Stimulated activated CD8-positive, alpha-beta memory T cell treated with anti-CD3 and anti-CD28 coated beads, Interleukin-7, amount 100 ng/mL, for 1 hour (primary cell): Measurements from ENCODE around the gene CHST8.
"Not testable (repeated sequence)": the region's sequence is repeated elsewhere in the genome, so short reads cannot be mapped to it uniquely, and the experiment has no call there.

Experiments
- DNase-seq, 2 donors: peaks; one replicate each; pipeline ENCODE4 v3.0.0-alpha.2; 2020; ENCODE audit warnings: low read depth in 2 of 2

CHST8 gene

DNA sequence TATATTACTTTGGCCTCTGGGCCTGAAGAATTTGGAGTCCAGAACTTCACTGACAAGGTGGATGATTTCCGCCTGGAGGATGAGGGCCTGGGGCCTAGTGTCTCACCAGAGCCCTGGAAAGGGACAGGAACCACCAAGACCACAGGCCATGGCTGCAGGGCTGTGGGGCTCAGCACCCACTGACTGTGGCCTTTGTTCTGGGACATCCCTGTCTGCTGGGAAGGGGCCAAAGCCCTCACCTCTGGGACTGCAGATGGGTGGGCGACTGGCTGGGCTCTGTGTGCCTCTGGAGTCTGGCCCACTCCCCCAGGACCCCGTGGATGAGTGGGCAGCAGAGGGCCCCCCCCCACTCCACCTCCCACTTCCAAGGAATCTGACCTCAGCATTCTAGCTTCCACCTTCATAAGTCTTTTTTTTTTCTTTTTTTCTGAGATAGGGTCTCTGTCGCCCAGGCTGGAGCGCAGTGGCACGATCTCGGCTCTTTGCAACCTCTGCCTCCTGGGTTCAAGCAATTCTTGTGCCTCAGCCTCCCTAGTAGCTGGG lies 20.3 kb downstream of the CHST8 start:
- no peak for DNase-seq

DNA sequence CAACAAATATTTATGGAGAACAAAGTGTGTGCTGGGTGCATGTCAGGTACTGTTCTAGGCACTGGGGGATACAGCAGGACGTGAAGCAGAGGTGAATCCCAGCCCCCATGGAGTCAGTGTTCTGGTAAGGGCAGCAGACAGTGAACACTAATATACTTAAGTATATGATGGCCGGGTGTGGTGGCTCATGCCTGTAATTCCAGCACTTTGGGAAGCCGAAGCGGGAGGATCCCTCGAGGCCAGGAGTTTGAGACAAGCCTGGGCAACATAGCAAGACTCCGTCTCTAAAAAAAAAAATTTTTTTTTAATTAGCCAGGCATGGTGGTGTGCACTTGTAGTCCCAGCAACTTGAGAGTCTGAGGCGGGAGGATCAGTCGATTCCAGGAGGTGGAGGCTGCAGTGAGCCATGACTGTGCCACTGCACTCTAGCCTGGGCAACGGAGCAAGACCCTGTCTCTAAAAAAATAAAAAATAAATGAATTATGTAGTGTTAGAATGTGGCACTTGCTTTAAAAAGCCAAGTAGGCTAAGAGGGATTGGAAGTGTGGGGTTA lies 22.6 kb downstream of the CHST8 start:
- no peak for DNase-seq

GRCh38 chr19:33646306-33646705 lies 24.6 kb downstream of the CHST8 start:
- no peak for DNase-seq

GRCh38 chr19:33647146-33647545 lies 25.4 kb downstream of the CHST8 start:
- DNase-seq: no peak

GRCh38 chr19:33649627-33650305 lies 28.0 kb downstream of the CHST8 start:
- no peak for DNase-seq

- no peak for DNase-seq
These were observed 31.9 kb downstream of the CHST8 start for GRCh38 chr19:33653684-33654083.

DNA sequence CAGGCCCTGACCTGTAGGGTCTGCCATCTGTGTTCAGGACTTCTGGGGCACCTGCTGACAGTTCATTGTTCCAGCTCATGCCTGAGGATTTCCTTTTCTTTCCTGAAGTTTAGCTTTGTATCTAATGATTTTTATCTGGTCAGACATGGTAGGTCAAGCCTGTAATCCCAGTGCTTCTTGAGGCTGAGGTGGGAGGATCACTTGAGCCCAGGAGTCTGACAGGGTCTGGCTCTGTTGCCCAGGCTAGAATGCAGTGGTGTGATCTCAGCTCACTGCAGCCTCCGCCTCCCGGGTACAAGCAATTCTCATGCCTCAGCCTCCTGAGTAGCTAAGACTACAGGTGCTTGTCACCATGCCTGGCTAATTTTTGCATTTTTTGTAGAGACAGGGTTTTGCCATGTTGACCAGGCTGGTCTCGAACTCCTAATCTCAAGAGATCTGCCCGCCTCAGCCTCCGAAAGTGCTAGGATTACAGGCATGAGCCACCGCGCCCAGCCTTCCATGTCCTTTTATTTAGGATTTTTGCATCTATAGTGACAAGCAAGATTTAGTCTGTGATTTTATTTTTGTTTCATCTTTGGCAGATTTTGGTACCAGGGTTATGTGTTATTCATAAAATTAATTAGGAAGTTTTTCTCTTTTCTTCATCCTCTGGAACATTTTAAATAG lies 33.2 kb downstream of the CHST8 start:
- no peak for DNase-seq

DNA sequence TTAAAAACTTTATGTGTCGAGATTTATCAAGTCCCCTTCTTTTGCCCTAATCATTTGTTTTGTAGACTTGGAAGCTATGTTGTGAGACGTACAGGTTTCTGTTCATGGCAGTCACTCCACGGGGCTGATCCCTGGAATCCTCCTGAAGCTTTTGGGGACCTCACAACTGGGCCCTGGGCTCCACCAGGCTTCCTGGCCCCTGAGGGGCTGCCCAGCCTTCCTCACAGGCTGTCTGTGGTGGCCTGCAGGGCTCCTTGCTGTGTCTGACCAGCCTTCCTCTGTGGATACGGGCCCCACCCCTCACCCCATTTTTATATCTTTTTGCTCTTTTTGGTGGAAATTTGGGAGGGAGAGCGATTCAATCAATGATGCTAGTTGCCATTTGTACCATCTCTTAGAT lies 38.1 kb downstream of the CHST8 start:
- DNase-seq: no peak

DNA sequence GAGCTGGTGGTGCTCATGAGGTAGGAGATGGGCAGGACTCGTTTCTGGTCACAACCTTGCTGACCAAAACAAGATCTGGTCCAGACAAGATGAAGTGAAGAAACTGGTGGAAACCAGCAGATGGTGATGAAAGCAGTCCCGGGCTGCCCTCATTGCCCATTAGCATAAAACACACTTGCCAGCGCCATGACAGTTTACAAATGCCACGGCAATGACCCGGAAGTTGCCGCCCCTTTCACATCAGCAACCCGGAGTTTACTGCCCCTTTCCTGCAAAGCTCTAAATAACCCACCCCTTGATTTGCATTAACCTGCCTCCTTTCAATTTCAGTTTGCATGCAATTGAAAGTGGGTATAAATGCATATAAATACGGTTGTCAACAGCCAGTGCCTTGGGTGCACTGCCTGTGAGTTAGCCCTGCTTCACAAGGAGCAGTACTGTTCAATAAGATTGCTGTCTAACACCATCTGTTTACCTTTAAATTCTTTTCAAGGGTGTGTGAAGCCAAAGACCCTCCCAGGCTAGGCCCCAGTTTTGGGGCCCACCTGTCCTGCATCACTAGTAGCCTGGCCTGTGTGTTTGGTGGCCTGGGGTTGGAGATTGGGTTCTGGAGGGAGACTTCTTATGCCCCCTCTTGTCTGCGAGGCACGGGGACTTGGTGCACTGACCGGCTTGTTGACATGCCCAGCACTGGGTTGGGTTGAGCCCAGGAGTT lies 38.8 kb downstream of the CHST8 start:
- no peak for DNase-seq

GRCh38 chr19:33661336-33661735 lies 39.6 kb downstream of the CHST8 start:
- DNase-seq: no peak

GRCh38 chr19:33662391-33663092 lies 40.8 kb downstream of the CHST8 start:
- DNase-seq: no peak

- not testable (repeated sequence) for DNase-seq
These were observed 41.6 kb downstream of the CHST8 start for GRCh38 chr19:33663316-33663715.

GRCh38 chr19:33664744-33665143 lies 43.0 kb downstream of the CHST8 start:
- no peak for DNase-seq

DNA sequence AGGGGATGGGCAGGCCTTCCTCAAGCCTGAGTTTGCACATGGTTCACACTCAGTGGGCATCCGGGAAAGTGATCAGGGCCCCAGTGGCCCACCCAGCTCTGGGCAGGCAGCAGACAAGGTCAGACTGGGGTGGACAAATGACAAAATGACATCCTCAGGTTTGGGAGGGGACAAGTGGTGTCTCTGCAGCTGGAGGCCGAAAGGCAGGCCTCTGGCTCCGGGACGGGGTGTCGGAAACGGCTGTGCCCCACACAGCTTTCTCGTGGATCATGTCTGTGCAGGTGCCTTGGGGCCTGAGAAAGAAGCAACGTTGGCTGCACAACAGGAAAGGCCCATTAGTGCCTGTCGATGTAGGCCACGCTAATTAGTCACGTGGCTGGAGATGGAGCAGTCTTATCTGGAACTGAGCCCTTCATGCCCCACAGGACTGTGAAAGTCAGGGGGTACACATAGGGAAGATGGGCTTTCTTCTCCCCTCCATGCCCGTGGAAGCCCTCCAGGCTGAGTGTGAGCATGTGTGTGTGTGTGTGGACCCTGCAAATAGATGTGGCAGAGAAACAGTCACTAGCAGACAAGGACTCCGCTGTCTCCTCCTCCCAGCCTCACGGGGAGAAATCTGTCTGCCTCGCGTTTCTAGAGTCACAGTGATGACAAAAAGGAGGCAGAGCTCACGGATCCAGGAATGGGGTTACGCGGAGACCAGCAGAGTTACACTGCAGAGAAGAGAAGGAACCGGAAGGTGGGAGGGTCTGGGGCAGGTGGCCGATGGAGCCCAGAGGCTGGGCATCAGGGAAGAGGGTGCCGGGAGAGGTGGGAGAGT lies 44.2 kb downstream of the CHST8 start:
- DNase-seq: no peak

GRCh38 chr19:33667141-33667650 lies 45.4 kb downstream of the CHST8 start:
- DNase-seq: no peak

DNA sequence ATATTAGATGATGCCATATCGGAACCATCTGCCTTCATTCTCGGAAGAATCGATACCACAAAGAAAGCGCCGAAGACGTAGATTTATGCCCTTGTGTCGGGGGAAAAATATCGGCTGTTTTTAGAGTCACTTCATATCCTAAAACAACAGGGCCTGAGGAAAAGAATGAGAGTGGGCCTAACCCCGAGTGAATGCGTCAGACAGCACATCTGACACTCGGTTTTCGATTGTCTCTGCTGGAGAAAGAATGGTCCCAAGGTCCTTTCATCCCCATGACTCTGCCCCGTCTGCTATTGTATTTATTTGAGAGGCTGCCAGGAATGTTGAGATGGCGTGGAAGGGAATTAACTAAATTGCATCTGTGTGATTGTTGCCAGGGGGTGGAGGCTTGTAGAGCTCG lies 46.1 kb downstream of the CHST8 start:
- no peak for DNase-seq

DNA sequence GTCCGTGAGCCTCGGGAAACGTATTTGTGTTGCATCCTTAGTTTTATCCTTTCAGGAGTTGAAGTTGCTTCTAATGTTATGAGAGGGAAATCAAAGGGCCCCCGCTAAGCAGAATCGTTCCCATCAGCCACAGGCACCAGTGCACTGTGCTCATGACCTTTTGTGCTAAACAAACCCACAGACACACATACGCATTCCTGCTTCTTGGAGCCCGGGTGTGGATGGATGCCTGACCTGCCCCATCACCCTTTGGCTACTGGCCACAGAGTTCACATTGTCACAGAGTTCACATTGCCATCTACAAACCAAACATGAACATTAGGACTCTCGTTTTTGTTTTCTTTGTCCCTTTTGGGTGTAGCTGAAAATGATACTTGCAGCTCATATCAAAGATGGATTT lies 47.2 kb downstream of the CHST8 start:
- no peak for DNase-seq

DNA sequence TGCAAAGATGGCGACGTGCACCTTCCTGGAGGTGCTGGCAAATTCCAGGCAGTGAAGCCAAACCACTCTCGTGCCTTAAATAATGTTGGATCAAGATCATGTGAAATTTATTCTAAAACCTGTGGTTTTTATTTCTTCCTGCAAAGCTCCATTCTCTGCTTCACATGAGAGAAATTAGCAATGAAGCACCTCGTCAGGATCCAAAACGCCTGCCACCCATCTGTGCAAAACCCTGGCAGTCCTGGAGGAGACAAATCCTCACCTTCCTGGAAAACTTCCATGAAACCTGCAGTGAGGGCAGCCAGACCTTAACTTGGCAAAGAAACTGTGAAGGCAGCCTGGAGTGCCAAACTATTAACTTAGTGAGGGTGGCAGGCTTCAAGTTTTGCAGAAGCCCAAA lies 47.6 kb downstream of the CHST8 start:
- DNase-seq: no peak

GRCh38 chr19:33670398-33670797 lies 48.6 kb downstream of the CHST8 start:
- DNase-seq: no peak

DNA sequence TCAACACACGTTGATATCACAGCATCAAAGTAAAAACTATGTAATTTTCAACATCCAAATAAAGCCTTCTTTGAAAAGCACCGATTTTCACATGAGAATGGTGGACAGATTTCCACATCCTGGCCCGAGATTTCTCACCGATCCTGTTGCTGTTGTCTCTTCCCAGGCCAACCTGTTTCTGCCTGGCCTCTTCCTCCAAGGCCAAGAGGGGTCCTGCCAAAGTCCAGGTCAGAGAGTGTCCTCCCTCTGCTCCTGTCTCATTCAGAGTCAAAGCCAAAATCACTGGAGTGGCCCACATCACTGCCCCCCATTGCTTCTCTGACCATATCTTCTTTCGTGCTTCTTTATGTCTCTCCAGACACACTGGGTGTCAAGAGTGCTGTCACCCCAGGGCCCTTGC lies 49.5 kb downstream of the CHST8 start:
- no peak for DNase-seq
